GM19468 (cell line): ENCODE data around the gene NXPH3.

Experiments
- ATAC-seq: cut with Tn5 transposase; IDR thresholded peaks from one replicate; pipeline ENCODE4 v1.9.1; 2021; ENCODE audit warnings: mild to moderate bottlenecking, moderate library complexity, moderate number of reproducible peaks; ENCODE audit not compliant: unreplicated experiment; ENCODE audit errors: extremely low read depth

Gene NXPH3

DNA sequence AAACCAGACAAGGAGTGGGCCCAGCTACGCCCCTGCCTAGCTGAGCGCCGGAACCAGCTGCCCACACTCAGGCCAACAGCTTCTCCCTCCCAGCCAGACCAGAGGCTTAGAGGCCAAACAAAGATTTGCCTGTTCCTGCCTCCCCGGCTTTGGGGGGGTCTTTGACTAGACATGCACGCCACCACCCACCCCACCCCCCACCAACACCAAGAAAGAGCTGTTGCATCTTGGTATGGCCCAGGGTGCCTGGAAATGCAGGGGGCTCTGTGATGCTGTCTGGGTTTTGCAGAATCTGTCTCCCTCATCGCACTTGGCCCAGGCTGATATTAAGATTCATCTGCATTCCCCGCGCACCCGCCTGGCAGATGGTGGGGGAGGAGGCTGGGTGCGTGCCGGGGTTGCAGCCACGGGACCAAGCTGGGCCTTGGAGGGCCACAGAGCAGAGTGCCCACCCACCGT, 1.3 kb upstream of the NXPH3 start:
- no peak for ATAC-seq

DNA sequence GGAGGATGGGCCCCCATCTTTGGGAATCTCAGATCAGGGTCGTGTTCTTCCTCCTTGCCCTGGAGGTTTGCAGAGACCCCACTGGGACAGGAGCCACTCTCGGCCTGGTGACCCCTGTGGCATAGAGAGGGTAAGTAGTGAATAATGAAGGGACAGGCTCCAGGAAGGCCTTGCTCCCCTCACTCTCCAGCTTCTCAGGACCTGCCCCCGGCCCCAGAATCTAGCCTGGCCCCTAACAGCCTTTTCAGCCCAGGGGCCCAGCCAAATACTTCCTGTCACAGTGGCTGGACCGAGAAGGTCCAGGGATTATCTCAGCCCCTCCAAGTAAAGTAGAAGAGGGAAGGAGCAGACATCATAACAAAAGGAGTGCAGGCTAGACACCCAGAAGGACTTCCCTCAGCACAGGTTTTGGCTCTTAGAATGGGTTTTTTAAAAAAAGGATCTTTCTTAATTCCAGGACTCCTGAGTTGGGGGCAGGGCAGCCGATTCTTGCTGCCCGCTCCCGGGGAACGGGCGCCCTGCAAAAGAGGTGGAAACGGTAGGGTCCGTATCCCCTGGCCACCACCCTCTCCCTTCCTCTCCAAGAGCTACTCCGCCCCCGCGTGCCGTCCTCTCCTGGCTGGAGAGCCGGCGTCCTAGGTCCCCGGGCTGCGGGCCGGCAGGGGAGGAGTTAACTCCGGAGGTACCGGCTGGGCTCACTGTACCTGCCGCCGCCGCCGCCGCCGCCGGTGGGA, 559 bp upstream of the NXPH3 start:
- no peak for ATAC-seq

DNA sequence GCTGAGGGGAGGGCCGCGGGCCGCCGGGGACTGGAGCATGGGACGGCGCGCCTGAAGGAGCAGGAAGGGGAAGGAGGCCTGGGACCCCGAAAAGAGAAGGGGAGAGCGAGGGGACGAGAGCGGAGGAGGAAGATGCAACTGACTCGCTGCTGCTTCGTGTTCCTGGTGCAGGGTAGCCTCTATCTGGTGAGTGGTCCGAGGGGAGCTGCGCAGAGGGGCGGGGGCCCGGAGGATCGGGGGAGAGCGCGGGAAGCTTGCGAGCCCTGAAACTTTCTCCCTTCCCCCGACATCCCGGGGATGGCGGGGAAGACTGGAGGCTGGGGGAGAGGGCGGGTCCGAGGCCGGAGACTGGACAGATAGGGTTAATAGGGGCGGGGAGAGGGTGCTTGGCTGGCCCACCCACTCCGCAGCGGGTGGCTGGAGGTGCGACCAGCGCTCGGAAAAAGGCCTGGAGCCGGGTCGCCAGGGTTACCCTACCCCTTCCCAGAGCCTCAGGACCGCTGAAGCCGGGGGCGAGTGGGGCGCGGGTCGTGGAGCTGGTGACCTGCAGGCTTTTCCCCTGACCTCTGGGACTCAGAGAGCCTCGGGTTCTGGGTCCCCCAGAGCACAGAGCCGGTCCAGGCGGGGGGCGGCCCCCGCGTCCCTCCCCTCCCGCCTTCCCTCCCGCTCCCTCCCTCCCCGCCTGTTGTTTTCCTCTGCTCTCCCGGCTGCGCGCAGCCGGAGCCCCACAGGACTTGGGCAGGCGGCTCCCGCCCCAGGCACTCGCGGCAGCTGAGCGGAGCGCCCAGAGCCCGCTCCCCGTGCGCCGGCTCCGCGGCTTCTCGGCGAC, 631 bp downstream of the NXPH3 start:
- ATAC-seq = no peak

DNA sequence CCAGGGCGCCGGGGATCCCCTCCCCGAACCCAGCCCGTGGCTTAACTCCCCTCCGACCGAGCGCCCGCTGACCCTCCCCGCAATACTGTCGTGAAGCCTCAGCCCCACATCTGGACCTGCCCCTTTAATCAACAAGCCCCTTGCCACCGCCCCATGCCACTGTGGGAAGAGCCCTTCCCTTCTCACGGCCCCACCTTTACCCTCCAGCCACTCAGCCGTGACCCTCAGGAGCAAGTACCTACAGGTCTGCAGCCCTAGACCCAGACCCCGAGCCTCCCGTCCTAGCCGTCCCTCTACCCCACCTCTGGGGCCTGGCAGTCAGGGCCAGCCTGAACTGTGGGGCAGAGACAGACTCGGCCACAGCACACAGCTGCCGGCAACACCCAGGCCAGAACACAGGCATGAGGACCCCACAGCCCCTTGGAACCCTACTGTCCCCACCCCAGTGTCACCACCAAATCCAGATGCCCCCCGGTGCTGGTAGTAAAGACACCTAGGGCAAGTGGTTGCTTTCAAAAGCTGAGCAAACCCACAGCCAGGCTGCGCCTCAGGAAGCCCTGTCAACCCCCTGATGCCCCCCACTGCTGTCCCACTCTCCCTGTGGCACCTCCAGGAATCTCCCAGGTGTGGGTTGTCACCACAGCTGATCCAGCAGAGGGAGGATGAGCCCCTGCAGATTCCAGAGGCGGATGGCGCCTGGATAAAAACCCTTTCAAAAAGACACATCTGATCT, 1.4 kb downstream of the NXPH3 start:
- ATAC-seq = no peak

DNA sequence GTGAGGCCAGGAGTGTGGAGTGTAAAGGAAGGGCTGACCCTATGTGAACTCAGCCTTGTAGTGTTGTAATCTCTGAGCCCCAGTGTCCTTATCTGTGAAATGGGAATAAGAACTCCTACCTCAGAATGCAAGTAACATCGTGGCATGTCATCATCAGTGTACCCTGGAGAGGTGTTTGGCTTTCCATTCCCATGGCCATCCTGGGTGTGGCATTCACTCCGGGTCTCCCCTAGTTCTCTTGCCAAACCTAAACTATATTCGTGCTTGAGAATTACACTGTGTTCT, 1.9 kb downstream of the NXPH3 start:
- ATAC-seq = no peak

DNA sequence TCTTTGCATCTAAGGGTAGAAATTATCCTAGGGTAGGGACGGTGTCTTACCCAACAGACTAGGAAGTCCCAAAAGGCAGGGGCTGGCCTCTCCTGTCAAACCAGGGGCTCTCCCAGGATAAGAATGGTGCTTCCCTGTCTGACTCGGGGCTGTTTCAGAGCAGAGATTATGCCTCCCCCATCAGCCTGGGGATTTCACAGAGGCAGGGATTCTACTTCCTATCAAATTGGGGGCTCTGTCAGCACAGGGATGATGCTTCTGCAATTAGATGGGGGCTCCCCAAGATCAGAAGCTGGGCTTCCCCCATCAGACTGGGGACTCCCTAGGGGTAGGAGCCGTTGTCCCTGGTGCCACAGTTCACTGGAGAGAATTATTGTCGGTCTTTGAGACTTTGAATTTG, 2.3 kb downstream of the NXPH3 start:
- ATAC-seq = no peak

DNA sequence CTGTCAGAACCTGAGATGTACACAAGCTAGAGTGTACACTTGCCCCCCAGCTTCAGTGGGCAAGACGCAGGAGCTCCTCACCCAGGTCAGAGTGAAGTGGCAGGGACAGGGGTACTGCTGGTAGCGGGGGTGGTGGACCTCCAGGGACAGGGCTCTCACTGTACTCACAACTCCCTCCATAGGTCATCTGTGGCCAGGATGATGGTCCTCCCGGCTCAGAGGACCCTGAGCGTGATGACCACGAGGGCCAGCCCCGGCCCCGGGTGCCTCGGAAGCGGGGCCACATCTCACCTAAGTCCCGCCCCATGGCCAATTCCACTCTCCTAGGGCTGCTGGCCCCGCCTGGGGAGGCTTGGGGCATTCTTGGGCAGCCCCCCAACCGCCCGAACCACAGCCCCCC, 2.7 kb downstream of the NXPH3 start:
- ATAC-seq = no peak

DNA sequence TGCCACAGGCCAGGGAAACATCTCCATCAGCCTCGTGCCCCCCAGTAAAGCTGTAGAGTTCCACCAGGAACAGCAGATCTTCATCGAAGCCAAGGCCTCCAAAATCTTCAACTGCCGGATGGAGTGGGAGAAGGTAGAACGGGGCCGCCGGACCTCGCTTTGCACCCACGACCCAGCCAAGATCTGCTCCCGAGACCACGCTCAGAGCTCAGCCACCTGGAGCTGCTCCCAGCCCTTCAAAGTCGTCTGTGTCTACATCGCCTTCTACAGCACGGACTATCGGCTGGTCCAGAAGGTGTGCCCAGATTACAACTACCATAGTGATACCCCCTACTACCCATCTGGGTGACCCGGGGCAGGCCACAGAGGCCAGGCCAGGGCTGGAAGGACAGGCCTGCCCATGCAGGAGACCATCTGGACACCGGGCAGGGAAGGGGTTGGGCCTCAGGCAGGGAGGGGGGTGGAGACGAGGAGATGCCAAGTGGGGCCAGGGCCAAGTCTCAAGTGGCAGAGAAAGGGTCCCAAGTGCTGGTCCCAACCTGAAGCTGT, 3.4 kb downstream of the NXPH3 start:
- ATAC-seq = no peak

DNA sequence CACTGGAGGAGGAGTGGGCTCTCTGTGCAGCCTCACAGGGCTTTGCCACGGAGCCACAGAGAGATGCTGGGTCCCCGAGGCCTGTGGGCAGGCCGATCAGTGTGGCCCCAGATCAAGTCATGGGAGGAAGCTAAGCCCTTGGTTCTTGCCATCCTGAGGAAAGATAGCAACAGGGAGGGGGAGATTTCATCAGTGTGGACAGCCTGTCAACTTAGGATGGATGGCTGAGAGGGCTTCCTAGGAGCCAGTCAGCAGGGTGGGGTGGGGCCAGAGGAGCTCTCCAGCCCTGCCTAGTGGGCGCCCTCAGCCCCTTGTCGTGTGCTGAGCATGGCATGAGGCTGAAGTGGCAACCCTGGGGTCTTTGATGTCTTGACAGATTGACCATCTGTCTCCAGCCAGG, 3.9 kb downstream of the NXPH3 start:
- ATAC-seq = no peak

DNA sequence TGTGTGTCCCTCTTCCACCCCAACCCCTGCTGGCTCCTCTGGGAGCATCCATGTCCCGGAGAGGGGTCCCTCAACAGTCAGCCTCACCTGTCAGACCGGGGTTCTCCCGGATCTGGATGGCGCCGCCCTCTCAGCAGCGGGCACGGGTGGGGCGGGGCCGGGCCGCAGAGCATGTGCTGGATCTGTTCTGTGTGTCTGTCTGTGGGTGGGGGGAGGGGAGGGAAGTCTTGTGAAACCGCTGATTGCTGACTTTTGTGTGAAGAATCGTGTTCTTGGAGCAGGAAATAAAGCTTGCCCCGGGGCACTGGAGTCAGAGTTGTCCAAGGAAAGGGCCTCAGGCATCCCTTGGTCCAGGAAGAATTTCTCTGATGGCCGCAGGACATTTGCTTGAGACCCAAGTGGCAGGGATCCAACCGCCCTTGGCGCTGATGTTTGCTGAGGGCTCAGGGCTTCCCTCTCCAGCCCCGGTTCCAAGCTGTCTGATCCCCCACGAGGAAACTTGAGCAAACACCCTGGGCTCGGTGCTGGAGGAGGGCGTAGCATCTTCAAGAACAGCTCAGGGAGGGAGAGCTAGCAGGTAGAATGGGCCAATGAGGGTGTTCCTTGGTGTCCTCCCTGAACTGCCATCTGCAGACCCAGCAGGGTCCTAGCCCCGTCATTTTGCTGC, 4.5 kb downstream of the NXPH3 start:
- no peak for ATAC-seq

DNA sequence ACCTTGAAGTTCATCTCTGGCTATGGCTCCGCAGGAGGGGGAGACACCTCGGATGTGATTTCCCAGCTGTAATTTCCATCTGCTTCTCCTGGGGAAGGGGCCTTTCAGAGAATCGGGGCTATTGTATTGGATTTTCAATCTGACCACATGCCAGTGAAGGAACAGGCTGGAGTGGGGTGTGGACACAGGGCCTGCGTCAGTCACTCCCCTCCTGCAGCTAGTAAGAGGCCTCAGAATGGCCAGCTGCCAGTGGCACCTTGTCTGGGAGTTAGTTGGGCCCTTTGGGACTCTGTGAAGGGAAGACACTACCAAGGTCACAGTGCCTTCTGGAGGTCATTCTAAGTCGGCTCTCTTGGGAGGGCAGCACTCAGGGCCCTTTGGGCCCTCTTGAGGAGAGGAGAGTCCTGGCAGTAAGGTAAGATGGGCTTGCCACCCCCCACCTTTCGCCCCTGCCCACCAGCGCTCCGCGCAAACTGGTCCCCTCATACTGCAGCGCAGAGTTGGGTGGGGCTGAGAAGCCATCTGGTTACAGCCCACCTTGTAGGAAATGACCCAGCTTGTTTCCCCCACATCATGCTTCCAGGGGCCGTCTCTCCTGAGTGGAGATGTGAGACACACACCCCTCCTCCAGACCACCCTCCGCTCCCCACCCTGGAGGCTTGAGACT, 5.4 kb downstream of the NXPH3 start:
- ATAC-seq = no peak

DNA sequence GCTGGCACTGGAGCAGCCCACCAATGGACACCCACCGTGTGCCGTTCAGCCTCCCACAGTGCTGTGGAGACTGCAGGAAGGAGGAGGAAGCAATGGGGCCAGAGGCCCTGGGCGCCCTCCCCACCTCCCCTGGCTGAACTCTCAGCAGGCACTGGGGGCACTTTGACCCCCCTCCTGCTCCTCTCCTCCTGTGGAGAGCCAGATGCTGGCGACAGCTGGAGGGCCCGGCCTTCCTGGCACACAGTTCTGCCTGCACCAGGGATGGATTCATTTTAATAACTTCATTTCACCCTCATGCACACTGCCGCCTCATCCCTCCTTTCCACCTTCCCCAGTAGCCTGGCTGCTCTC, 6.0 kb downstream of the NXPH3 start:
- no peak for ATAC-seq

DNA sequence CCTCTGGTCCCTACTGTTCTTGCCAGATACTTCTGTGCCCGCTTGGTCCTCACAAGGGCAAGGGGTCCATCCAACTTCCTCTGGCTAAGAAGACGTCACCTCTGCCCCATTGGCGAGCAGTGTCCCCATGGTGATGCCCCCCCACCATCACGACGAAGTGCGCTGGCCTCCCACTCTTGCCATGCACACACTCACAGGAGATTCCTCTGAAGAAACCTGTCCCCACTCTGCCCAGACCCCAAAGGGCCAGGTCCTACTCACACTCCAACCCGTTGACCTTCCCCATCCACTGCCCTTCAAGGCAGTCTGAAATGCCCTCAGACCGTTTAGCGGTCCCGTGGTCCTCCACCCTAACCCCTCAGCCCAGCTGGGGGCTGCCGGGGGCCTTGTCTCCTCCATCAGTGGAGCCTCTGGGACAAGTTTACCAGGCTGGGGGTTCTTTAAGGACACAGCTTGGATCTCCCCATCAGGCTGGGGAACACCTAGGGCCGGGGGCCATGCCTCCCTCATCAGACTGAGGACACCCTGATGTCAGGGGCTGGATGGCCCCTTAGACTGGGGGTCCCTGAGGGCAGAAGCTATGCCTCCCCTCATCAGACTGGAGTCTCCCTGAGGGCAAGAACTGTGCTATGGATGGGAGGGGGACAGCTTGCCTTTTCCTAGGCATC, 6.5 kb downstream of the NXPH3 start:
- ATAC-seq = no peak

DNA sequence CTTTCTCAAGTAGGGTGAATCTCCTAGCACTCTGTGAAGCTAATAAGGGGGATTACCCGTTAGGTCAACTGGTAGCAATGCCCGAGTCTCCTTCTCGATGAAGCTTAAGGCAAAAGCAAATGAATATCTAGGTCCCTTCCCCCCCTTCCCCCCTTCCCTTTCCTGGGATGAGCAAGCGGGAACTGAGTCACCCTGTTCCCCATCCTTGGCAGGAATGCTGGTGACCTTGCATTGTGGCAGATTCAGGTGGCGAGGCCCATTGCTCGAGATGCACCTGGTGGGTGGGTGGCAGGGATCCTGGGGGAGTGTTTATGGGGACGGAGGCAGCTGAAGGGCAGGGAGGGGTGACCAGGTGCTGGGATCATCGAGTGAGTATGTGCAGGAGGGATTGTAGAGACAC, 7.1 kb downstream of the NXPH3 start:
- ATAC-seq = no peak

DNA sequence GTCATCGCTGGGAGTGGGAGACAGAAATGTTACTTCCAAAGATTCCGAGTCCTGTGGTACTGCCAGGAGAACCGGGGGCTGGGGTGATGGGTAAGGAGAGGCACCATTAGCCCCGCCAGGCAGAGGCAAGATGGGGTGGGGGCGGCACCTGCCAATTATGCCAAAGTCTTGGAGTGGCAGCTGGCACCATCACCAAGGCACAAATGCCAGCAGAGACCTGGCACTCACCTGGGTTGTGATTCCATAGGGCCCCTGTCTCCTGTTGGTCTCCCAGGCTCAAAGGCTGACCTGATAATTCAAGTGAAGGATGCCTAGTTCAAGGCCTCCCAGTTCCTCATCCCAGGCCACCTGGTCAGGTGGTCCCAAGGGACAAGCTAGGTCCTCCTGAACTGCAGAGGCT, 7.6 kb downstream of the NXPH3 start:
- no peak for ATAC-seq

DNA sequence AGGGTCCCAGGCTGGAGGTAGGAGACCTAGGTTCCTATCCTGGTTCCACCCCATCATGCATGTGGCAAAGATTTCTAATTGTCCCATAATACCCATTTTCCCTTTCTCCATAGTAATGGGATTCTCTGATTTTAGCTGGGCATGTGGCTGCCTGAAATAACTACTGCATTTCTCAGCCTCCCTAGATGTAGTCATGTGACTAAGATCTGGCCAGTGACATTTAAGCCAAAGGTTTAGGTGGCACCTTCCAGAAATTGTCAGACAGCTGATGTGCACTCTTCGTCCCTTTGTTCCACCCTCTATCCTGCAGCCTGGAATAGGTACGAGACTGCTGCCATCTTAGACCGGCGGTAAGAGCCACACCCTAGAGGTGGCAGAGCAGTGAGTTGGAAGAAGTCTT, 8.2 kb downstream of the NXPH3 start:
- ATAC-seq = no peak

DNA sequence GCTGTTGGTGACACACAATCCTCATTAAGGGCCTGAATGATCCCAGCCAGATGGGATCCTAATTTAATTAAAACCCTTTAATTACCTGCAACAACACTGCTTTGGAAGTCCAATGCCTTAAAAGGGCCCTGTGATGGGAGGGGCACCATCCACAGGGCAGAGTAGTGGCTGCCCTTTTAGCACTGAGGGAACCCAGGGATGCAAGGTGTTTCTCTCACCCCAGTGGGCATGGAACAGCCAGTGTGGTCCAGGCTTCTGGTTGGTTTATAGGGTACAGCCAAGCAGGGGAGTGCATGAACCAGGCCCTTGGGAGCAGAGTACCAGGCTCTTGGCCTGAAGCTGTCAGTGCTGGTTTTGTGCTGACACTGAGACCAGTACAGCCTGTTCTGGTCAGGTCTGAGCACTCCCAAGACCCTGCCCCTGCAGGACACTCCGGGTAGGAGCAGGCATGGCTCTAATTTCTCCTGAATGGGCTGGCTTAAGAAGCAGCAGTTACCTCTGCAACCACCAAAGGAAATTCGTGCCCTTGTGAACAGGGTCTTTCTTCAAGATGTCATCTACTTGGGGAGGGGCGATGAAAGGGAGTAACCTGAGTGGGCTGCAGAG, 9.9 kb downstream of the NXPH3 start:
- ATAC-seq = no peak

DNA sequence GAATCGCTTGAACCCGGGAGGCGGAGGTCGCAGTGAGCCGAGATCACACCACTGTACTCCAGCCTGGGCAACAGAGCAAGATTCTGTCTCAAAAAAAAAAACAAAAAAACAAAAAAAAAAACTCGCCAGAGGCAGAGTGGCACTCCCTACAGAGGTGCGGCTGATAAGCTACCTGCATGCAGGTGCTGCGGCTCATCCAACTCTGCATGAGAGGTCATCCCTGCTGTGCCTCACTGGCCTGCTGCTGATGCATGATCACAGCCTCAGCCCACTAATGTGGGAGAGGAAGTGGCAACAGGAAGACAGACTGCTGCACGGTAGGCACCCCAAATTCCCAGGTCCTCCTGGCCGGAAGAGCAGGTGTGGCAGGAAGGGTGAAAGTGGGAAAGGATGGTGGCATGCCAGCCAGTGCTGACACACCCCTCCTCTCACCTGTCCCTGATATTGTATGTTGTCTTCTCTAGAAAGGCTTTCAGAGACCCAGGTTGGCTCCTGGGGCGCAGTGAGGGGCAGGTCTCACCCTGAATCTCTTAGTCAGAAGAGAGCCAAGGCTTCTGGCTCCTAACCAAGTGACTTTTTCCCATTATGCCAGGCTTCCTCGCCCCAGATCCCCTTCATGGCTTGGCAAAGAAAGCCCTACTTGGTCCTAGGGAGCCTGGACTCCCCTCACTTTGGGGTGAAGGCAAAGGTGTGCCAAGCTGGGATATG, 11.8 kb downstream of the NXPH3 start:
- ATAC-seq = no peak

DNA sequence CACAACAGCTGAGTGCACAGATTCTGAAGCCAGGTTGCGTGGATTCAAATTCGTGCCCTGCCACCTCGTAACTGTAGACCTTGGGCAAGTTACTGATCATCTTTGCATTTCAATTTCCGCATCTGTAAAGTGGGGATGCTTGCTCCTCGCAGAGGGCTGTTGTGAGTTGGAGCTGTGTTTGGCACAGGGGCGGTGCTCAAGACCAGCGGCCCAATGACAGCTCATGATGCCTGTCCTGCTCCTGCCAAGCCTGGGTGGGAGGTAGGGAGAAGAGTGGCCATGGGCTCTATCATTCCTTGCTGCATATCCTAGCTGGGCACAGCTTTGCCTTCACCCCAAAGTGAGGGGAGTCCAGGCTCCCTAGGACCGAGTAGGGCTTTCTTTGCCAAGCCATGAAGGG, 12.6 kb downstream of the NXPH3 start:
- no peak for ATAC-seq
